Calu3 (cell line): ENCODE results near the gene ZNF618. TPM values are rescaled to one million over a fixed set of nuclear protein-coding genes. Genes with fewer than 3 reads are reported as not detected.

Experiments used
- BruUV-seq: library from RNA; stranded (reverse); fragments of 400-500 nt; replicated peaks from 2 replicates; lab custom pipeline; 2021; lab: Mats Ljungman, UMichigan
- CTCF ChIA-PET: fragments of 300-600 bp; sonication (Branson Sonifier 250); formaldehyde crosslinking; loops from one replicate; lab custom pipeline; 2022; ENCODE audit warnings: antibody characterized with exemption; lab: Charles Lee
- DNase-seq: peaks from one replicate; pipeline ENCODE4 v3.0.0; 2022
- H3K27ac Mint-ChIP-seq: one replicate; pipeline ENCODE4 v1.8.0; 2022; ENCODE audit warnings: mixed read lengths; ENCODE audit not compliant: unreplicated experiment
- H3K27me3 Mint-ChIP-seq: one replicate; pipeline ENCODE4 v1.8.0; 2022; ENCODE audit warnings: mixed read lengths; ENCODE audit not compliant: unreplicated experiment
- H3K36me3 Mint-ChIP-seq: one replicate; pipeline ENCODE4 v1.8.0; 2022; ENCODE audit warnings: mild to moderate bottlenecking, moderate library complexity, mixed read lengths; ENCODE audit not compliant: insufficient read depth, unreplicated experiment
- H3K4me1 Mint-ChIP-seq: one replicate; pipeline ENCODE4 v1.8.0; 2022; ENCODE audit warnings: mild to moderate bottlenecking, low read depth, mixed read lengths; ENCODE audit not compliant: unreplicated experiment
- H3K4me3 Mint-ChIP-seq: one replicate; pipeline ENCODE4 v1.8.0; 2022; ENCODE audit warnings: mild to moderate bottlenecking, low read depth, moderate library complexity, mixed read lengths; ENCODE audit not compliant: unreplicated experiment
- H3K9me3 Mint-ChIP-seq: one replicate; pipeline ENCODE4 v1.8.0; 2022; ENCODE audit warnings: low read depth, mixed read lengths; ENCODE audit not compliant: unreplicated experiment
- CTCF ChIP-seq: fragments of 200-600 bp; IDR thresholded peaks from one replicate; pipeline ENCODE4 v1.8.0; 2022; ENCODE audit warnings: antibody characterized with exemption; ENCODE audit not compliant: unreplicated experiment
- intact Hi-C: fragments of 100-400 bp; cut with micrococcal nuclease; formaldehyde crosslinking; loops from one replicate; pipeline ENCODE4 v1.10.0; 2022; ENCODE audit not compliant: unreplicated experiment
- total RNA-seq: library from RNA; stranded (reverse); gene quantifications from 2 replicates; pipeline ENCODE4 v1.2.3, GENCODE V29; 2022

ZNF618 gene
- total RNA-seq, 1 experiment from 2014 or later: 20.3 TPM

- Mint-ChIP-seq H3K4me3 (no peak overlapping the region), H3K27ac (no peak overlapping the region), H3K27me3 (no peaks in the 10 kb centered on the region), H3K4me1 (no peaks in the 10 kb centered on the region), H3K9me3 (no peaks in the 10 kb centered on the region), H3K36me3 (peaks cover 4% of the 10 kb centered on the region)
- no TSS peak for BruUV-seq
- no peak for DNase-seq
- intact Hi-C loops: no loop called here
- no peak for TF ChIP-seq CTCF
- CTCF ChIA-PET: no interaction called here
Measured at GRCh38 chr9:114002271-114002985, 126.3 kb downstream of the ZNF618 start.

- Mint-ChIP-seq H3K27ac (no peak overlapping the region), H3K4me3 (no peak overlapping the region), H3K4me1 (no peaks in the 10 kb centered on the region), H3K36me3 (peaks cover 4% of the 10 kb centered on the region), H3K9me3 (no peaks in the 10 kb centered on the region), H3K27me3 (no peaks in the 10 kb centered on the region)
- BruUV-seq: no TSS peak
- DNase-seq: no peak
- intact Hi-C loops: no loop called here
- TF ChIP-seq CTCF: no peak
- CTCF ChIA-PET: no interaction called here
Measured at GRCh38 chr9:114002986-114003350, 126.9 kb downstream of the ZNF618 start.

GRCh38 chr9:114003351-114003750 is 127.2 kb downstream of the ZNF618 start:
- Mint-ChIP-seq H3K36me3 (peaks cover 4% of the 10 kb centered on the region), H3K27ac (no peak overlapping the region), H3K4me3 (no peak overlapping the region), H3K27me3 (no peaks in the 10 kb centered on the region), H3K9me3 (no peaks in the 10 kb centered on the region), H3K4me1 (no peaks in the 10 kb centered on the region)
- CTCF ChIA-PET: no interaction called here
- no TSS peak for BruUV-seq
- TF ChIP-seq CTCF: no peak
- no peak for DNase-seq
- intact Hi-C loops: no loop called here

GRCh38 chr9:114003758-114004157 is 127.6 kb downstream of the ZNF618 start:
- no peak for DNase-seq
- Mint-ChIP-seq H3K27ac (no peak overlapping the region), H3K4me3 (no peak overlapping the region), H3K4me1 (no peaks in the 10 kb centered on the region), H3K9me3 (no peaks in the 10 kb centered on the region), H3K36me3 (peaks cover 4% of the 10 kb centered on the region), H3K27me3 (no peaks in the 10 kb centered on the region)
- BruUV-seq: no TSS peak
- intact Hi-C loops: no loop called here
- TF ChIP-seq CTCF: no peak
- CTCF ChIA-PET: no interaction called here
